Endothelial cell of umbilical vein (primary cell): ENCODE data around the gene NUP62. TPM values are rescaled to one million over a fixed set of nuclear protein-coding genes. Genes with fewer than 3 reads are reported as not detected.
"Not testable (repeated sequence)": the region's sequence is repeated elsewhere in the genome, so short reads cannot be mapped to it uniquely, and the experiment has no call there.

ENCODE experiments used
- BruUV-seq: library from RNA; stranded (reverse); fragments of 400-500 nt; replicated peaks from 2 replicates; lab custom pipeline; 2021; lab: Mats Ljungman, UMichigan
- CTCF ChIA-PET: fragments of 300-600, 350-600 bp; sonication (Branson Sonifier 250); formaldehyde crosslinking; loops from one replicate; lab custom pipeline; 2021; ENCODE audit warnings: antibody characterized with exemption, inconsistent platforms; lab: Charles Lee
- POLR2A ChIA-PET: fragments of 300-600, 350-600 bp; sonication (Branson Sonifier 250); formaldehyde crosslinking; loops from one replicate; lab custom pipeline; 2021; ENCODE audit warnings: antibody characterized with exemption, inconsistent platforms; lab: Charles Lee
- DNase-seq: peaks from one replicate; pipeline ENCODE4 v3.0.0-alpha.2; 2011; ENCODE audit warnings: low read depth, low spot score
- FAIRE-seq: peaks from 2 replicates; lab custom pipeline; 2011; peaks lifted over from hg19 to GRCh38; lab: Jason Lieb, UNC
- H2AFZ ChIP-seq: 2 replicates; pipeline ENCODE4 v1.6.0; 2012; ENCODE audit warnings: low read depth, low read length, control low read depth, inconsistent platforms
- H3K27ac ChIP-seq: 2 replicates; pipeline ENCODE4 v1.5.1; 2011; ENCODE audit warnings: low read depth, mild to moderate bottlenecking, control low read depth, low read length, moderate library complexity; ENCODE audit not compliant: insufficient read depth
- H3K27me3 ChIP-seq, 2 experiments: 2 replicates each; pipeline versions ENCODE4 v1.6.0 to v1.6.1; 2011; ENCODE audit warnings: low read length in 2 of 2, mixed read lengths in 1 of 2; ENCODE audit not compliant: control insufficient read depth in 2 of 2, insufficient read depth in 2 of 2
- H3K36me3 ChIP-seq, 2 experiments: 2 replicates in 1 of 2; 3 replicates in 1 of 2; pipeline ENCODE4 v1.5.1; 2011; ENCODE audit warnings: low read length in 2 of 2, mild to moderate bottlenecking in 1 of 2, moderate library complexity in 1 of 2; ENCODE audit not compliant: control insufficient read depth in 2 of 2, insufficient read depth in 2 of 2; ENCODE audit errors: extremely low read depth in 1 of 2
- H3K4me1 ChIP-seq: 3 replicates; pipeline ENCODE4 v1.5.1; 2011; ENCODE audit warnings: mild to moderate bottlenecking, low read length; ENCODE audit not compliant: control insufficient read depth, insufficient read depth; ENCODE audit errors: extremely low read depth
- H3K4me2 ChIP-seq: 2 replicates; pipeline ENCODE4 v1.6.1; 2011; ENCODE audit warnings: low read length, control low read depth, mixed read lengths; ENCODE audit not compliant: insufficient read depth
- H3K4me3 ChIP-seq, 3 experiments: fragments of 200-600 bp in 1 of 3; sonication (generic), shearing (Covaris generic) in 1 of 3; replicated peaks in 1 of 3; 2 replicates each; pipeline ENCODE4 v1.5.1; 2011 to 2016; ENCODE audit warnings: control low read depth in 3 of 3, low read length in 3 of 3, mild to moderate bottlenecking in 2 of 3, inconsistent platforms in 1 of 3, low read depth in 1 of 3, moderate library complexity in 1 of 3; ENCODE audit not compliant: insufficient read depth in 1 of 3
- H3K79me2 ChIP-seq: 2 replicates; pipeline ENCODE4 v1.6.0; 2012; ENCODE audit warnings: low read length, inconsistent platforms; ENCODE audit not compliant: control insufficient read depth, insufficient read depth
- H3K9ac ChIP-seq: replicated peaks from 2 replicates; pipeline ENCODE3; 2011; ENCODE audit warnings: low read length, control low read depth; ENCODE audit not compliant: insufficient read depth; ENCODE audit errors: extremely low read depth
- H3K9me1 ChIP-seq: replicated peaks from 3 replicates; pipeline ENCODE4 v1.6.0; 2011; ENCODE audit warnings: mild to moderate bottlenecking, low read length; ENCODE audit not compliant: control insufficient read depth, insufficient read depth; ENCODE audit errors: extremely low read depth
- H3K9me3 ChIP-seq: replicated peaks from 2 replicates; pipeline ENCODE4 v1.5.1; 2012; ENCODE audit warnings: low read length, inconsistent platforms; ENCODE audit not compliant: control insufficient read depth, insufficient read depth
- H4K20me1 ChIP-seq: replicated peaks from 2 replicates; pipeline ENCODE3; 2011; ENCODE audit warnings: mild to moderate bottlenecking, low read length; ENCODE audit not compliant: control insufficient read depth, insufficient read depth; ENCODE audit errors: extremely low read depth
- CTCF ChIP-seq, 2 donors: IDR thresholded peaks; 1 replicate in 1 of 2; 2 replicates in 1 of 2; pipeline ENCODE4 v1.5.1; 2011; ENCODE audit warnings: low read length in 2 of 2, mild to moderate bottlenecking in 2 of 2, moderate library complexity in 2 of 2, control low read depth in 1 of 2, inconsistent platforms in 1 of 2, low read depth in 1 of 2; ENCODE audit not compliant: insufficient read depth in 1 of 2; ENCODE audit errors: extremely low read depth in 1 of 2
- EZH2 ChIP-seq: IDR thresholded peaks from 2 replicates; pipeline ENCODE4 v1.6.1; 2012; ENCODE audit warnings: borderline replicate concordance, low read depth, mild to moderate bottlenecking, moderate library complexity, low read length, inconsistent platforms; ENCODE audit not compliant: severe bottlenecking
- FOS ChIP-seq: IDR thresholded peaks from 2 replicates; pipeline ENCODE4 v1.6.1; 2011; ENCODE audit warnings: mild to moderate bottlenecking, low read length, moderate library complexity, borderline replicate concordance; ENCODE audit not compliant: insufficient read depth
- GATA2 ChIP-seq: IDR thresholded peaks from 2 replicates; pipeline ENCODE4 v1.7.0; 2011; ENCODE audit warnings: low read depth, mild to moderate bottlenecking, moderate library complexity, mixed read lengths, low read length; ENCODE audit not compliant: insufficient read length, insufficient read depth
- JUN ChIP-seq: IDR thresholded peaks from 2 replicates; pipeline ENCODE4 v1.6.1; 2011; ENCODE audit warnings: borderline replicate concordance, low read depth; ENCODE audit not compliant: insufficient read length, insufficient read depth
- MAX ChIP-seq: IDR thresholded peaks from 2 replicates; pipeline ENCODE4 v1.6.1; 2011; ENCODE audit not compliant: insufficient read depth, insufficient read length
- MYC ChIP-seq: IDR thresholded peaks from one replicate; pipeline ENCODE4 v1.6.1; 2011; ENCODE audit warnings: mild to moderate bottlenecking, low read depth, low read length
- POLR2A ChIP-seq: IDR thresholded peaks from 2 replicates; pipeline ENCODE4 v1.6.1; 2012; ENCODE audit warnings: low read depth, mild to moderate bottlenecking, control low read depth, low read length
- POLR2AphosphoS5 ChIP-seq: IDR thresholded peaks from 2 replicates; pipeline ENCODE4 v1.6.1; 2012; ENCODE audit warnings: low read depth, mild to moderate bottlenecking, control low read depth, low read length, moderate library complexity; ENCODE audit not compliant: insufficient read depth
- dilution Hi-C: fragments of 300-500 bp; cut with MboI; formaldehyde crosslinking; loops from one replicate; pipeline ENCODE4 v1.15.0; 2019; ENCODE audit warnings: low sequenced_read_pairs; ENCODE audit not compliant: extremely low pct_ligation_motif_present
- intact Hi-C: fragments of 100-400 bp; cut with micrococcal nuclease; formaldehyde crosslinking; loops from one replicate; pipeline ENCODE4 v1.10.0; 2022
- polyA plus RNA-seq, 4 experiments: library from polyadenylated mRNA; depleted of rRNA in 3 of 4; stranded (reverse) in 3 of 4; unstranded in 1 of 4; fragments of >200 nt; gene quantifications; 2 replicates each; pipeline versions ENCODE4 v1.2.1 to v1.2.3, GENCODE V29; 2011 to 2012; ENCODE audit warnings: missing spikeins in 1 of 4
- total RNA-seq: library from RNA; stranded (reverse); gene quantifications from 2 replicates; pipeline ENCODE4 v1.2.3, GENCODE V29; 2021

Gene NUP62
- total and polyA plus RNA-seq, 2 donors (not counting 3 experiments of a cell fraction or from before 2014, with no cell fraction given), result 32.0 to 93.7 TPM

- DNase-seq (no peak), FAIRE-seq (no peak)
- CTCF ChIA-PET, result no interaction called here
- Histone ChIP-seq H3K9me1 (no peaks in the 10 kb centered on the region), H3K9ac (no peak overlapping the region), H3K27me3 (no peaks in the 10 kb centered on the region), H2AFZ (no peak overlapping the region), H3K79me2 (no peaks in the 10 kb centered on the region), H3K4me3 (no peak overlapping the region), H3K4me1 (no peaks in the 10 kb centered on the region), H3K9me3 (no peaks in the 10 kb centered on the region), H3K27ac (no peak overlapping the region), H3K36me3 (no peaks in the 10 kb centered on the region), H4K20me1 (no peaks in the 10 kb centered on the region), H3K4me2 (no peak overlapping the region)
- no TSS peak for BruUV-seq
- intact Hi-C loops, result no loop called here
- dilution Hi-C loops, result no loop called here
- TF ChIP-seq JUN (no peak), GATA2 (no peak), CTCF (IDR thresholded peaks at IDR 0.05; ENCODE audit: extremely low read depth in 1 of 2, insufficient read depth in 1 of 2, low read depth in 1 of 2, low read length in 2 of 2) (no peak), FOS (no peak), MAX (no peak), EZH2 (no peak), MYC (no peak), POLR2AphosphoS5 (no peak), POLR2A (no peak)
- POLR2A ChIA-PET, result no interaction called here
Observed at GRCh38 chr19:49968279-49968922, 39.1 kb upstream of the NUP62 start.

- H3K4me1 ChIP-seq, intact Hi-C loops, H3K79me2 ChIP-seq, H3K9me1 ChIP-seq, H3K27me3 ChIP-seq, CTCF ChIA-PET, H3K4me3 ChIP-seq, H3K4me2 ChIP-seq, H3K9ac ChIP-seq, H2AFZ ChIP-seq, H3K9me3 ChIP-seq, DNase-seq, FAIRE-seq, BruUV-seq, POLR2A ChIA-PET, dilution Hi-C loops, H3K27ac ChIP-seq, H3K36me3 ChIP-seq, H4K20me1 ChIP-seq: not testable (repeated sequence)
Observed at GRCh38 chr19:49960980-49961379, 31.7 kb upstream of the NUP62 start, which contains the start of gene SIGLEC11. Gene SIGLEC11, minus strand, starts transcription at chr19:49961172. Its CDS starts 91 bp downstream, at chr19:49961081.

GRCh38 chr19:49959892-49960291 is 30.6 kb upstream of the NUP62 start:
- H3K36me3 ChIP-seq, H2AFZ ChIP-seq, DNase-seq, intact Hi-C loops, H3K4me1 ChIP-seq, H3K9ac ChIP-seq, dilution Hi-C loops, H3K79me2 ChIP-seq, H4K20me1 ChIP-seq, FAIRE-seq, H3K27me3 ChIP-seq, H3K4me2 ChIP-seq, H3K9me1 ChIP-seq, H3K9me3 ChIP-seq, CTCF ChIA-PET, H3K27ac ChIP-seq, H3K4me3 ChIP-seq, POLR2A ChIA-PET, BruUV-seq: not testable (repeated sequence)
